GM18861 (cell line): ENCODE measurements around the gene HSD17B1.
"Not testable (repeated sequence)": the region's sequence is repeated elsewhere in the genome, so short reads cannot be mapped to it uniquely, and the experiment has no call there.

Experiments
- ATAC-seq: cut with Tn5 transposase; IDR thresholded peaks from one replicate; pipeline ENCODE4 v1.9.1; 2021; ENCODE audit not compliant: unreplicated experiment

HSD17B1 gene

GRCh38 chr17:42547001-42547461, 5.7 kb upstream of the HSD17B1 start:
- no peak for ATAC-seq

GRCh38 chr17:42547698-42548069, 5.0 kb upstream of the HSD17B1 start:
- no peak for ATAC-seq

- ATAC-seq = peak; percentile 38
These were observed 4.5 kb upstream of the HSD17B1 start for GRCh38 chr17:42548070-42548837.

- no peak for ATAC-seq
These were observed 3.5 kb upstream of the HSD17B1 start for GRCh38 chr17:42548993-42549755.

- no peak for ATAC-seq
These were observed 567 bp downstream of the HSD17B1 start for GRCh38 chr17:42553161-42553818.

- no peak for ATAC-seq
These were observed 1.1 kb downstream of the HSD17B1 start for GRCh38 chr17:42553866-42554249.

- ATAC-seq = peak; percentile 68
These were observed 1.8 kb downstream of the HSD17B1 start for GRCh38 chr17:42554250-42555121.

GRCh38 chr17:42555122-42555622, 2.4 kb downstream of the HSD17B1 start:
- ATAC-seq = no peak

- ATAC-seq = not testable (repeated sequence)
These were observed 3.4 kb downstream of the HSD17B1 start for GRCh38 chr17:42555961-42556617.

- no peak for ATAC-seq
These were observed 6.4 kb downstream of the HSD17B1 start for GRCh38 chr17:42559075-42559474.

- no peak for ATAC-seq
These were observed 7.5 kb downstream of the HSD17B1 start for GRCh38 chr17:42560246-42560645.

- peak; percentile 46 for ATAC-seq
These were observed 9.2 kb downstream of the HSD17B1 start, which contains the start of gene COASY for GRCh38 chr17:42561897-42562387. Gene COASY, plus strand, starts transcription at chr17:42562148. Its CDS starts 475 bp downstream, at chr17:42562623.

- ATAC-seq = no peak
These were observed 9.8 kb downstream of the HSD17B1 start for GRCh38 chr17:42562388-42563142.

- ATAC-seq = no peak
These were observed 10.4 kb downstream of the HSD17B1 start for GRCh38 chr17:42563143-42563509.

GRCh38 chr17:42563543-42563942, 10.8 kb downstream of the HSD17B1 start:
- no peak for ATAC-seq

GRCh38 chr17:42563950-42564349, 11.2 kb downstream of the HSD17B1 start:
- no peak for ATAC-seq

GRCh38 chr17:42564815-42565522, 12.2 kb downstream of the HSD17B1 start:
- no peak for ATAC-seq

GRCh38 chr17:42565523-42566214, 12.9 kb downstream of the HSD17B1 start:
- ATAC-seq = no peak
